ENCODE results near the gene COL6A2.

COL6A2 gene

GRCh38 chr21:46065215-46065913, 32.5 kb upstream of the COL6A2 start:
- H3K4me3 ChIP-seq (replicated peaks in 1 of 2; ENCODE audit: low read depth in 2 of 2, low read length in 2 of 2), result no peak overlapping the region
- DNase-seq (ENCODE audit: low read depth in 2 of 2), result peak; percentile 72 to 77
- TF ChIP-seq CTCF (IDR thresholded peaks at IDR 0.05; ENCODE audit: low read depth, low read length), result no peak

GRCh38 chr21:46065914-46066551, 31.9 kb upstream of the COL6A2 start:
- DNase-seq (ENCODE audit: low read depth in 2 of 2), result no peak
- H3K4me3 ChIP-seq (replicated peaks in 1 of 2; ENCODE audit: low read depth in 2 of 2, low read length in 2 of 2), result no peak overlapping the region
- TF ChIP-seq CTCF (IDR thresholded peaks at IDR 0.05; ENCODE audit: low read depth, low read length), result no peak

- no peak overlapping the region for H3K4me3 ChIP-seq (replicated peaks in 1 of 2; ENCODE audit: low read depth in 2 of 2, low read length in 2 of 2)
- DNase-seq (ENCODE audit: low read depth in 2 of 2), result peak; percentile 61 to 78
- no peak for TF ChIP-seq CTCF (IDR thresholded peaks at IDR 0.05; ENCODE audit: low read depth, low read length)
Measured at GRCh38 chr21:46066591-46067331, 31.2 kb upstream of the COL6A2 start.

- DNase-seq (ENCODE audit: low read depth in 2 of 2), result no peak
- no peak for TF ChIP-seq CTCF (IDR thresholded peaks at IDR 0.05; ENCODE audit: low read depth, low read length)
- no peak overlapping the region for H3K4me3 ChIP-seq (replicated peaks in 1 of 2; ENCODE audit: low read depth in 2 of 2, low read length in 2 of 2)
Measured at GRCh38 chr21:46067505-46068201, 30.3 kb upstream of the COL6A2 start.

GRCh38 chr21:46068516-46069079, 29.3 kb upstream of the COL6A2 start:
- DNase-seq (ENCODE audit: low read depth in 2 of 2), result no peak
- no peak for TF ChIP-seq CTCF (IDR thresholded peaks at IDR 0.05; ENCODE audit: low read depth, low read length)
- H3K4me3 ChIP-seq (replicated peaks in 1 of 2; ENCODE audit: low read depth in 2 of 2, low read length in 2 of 2), result no peak overlapping the region

GRCh38 chr21:46069166-46069565, 28.7 kb upstream of the COL6A2 start:
- DNase-seq (ENCODE audit: low read depth in 2 of 2), result no peak
- no peak overlapping the region for H3K4me3 ChIP-seq (replicated peaks in 1 of 2; ENCODE audit: low read depth in 2 of 2, low read length in 2 of 2)
- TF ChIP-seq CTCF (IDR thresholded peaks at IDR 0.05; ENCODE audit: low read depth, low read length), result no peak

All from cardiac fibroblast (primary cell).